GM21825 (cell line): ENCODE measurements around the gene EDN3.

Experiments
- ATAC-seq: cut with Tn5 transposase; IDR thresholded peaks from one replicate; pipeline ENCODE4 v1.9.1; 2021; ENCODE audit warnings: mild to moderate bottlenecking, moderate library complexity; ENCODE audit not compliant: unreplicated experiment

EDN3 gene

DNA sequence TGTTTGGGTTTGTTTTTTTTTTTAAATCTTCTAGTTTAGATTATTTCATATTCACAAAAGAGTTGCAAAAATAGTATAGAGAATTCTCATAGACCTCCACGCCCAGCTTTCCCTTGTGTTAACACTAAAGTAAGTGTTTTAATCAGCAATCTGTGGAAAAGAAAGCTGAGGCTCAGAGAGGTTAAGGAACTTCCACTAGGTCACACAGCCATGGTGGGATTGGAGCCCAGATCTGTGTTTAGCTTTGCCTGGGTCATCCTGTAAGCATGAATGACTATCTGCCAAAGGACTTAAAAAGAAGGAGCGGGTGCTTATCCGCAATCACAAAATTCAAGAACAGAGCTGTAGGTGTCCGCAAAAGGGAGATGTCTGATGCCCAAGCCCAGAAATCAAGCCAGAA, 60.5 kb downstream of the EDN3 start:
- ATAC-seq = no peak

DNA sequence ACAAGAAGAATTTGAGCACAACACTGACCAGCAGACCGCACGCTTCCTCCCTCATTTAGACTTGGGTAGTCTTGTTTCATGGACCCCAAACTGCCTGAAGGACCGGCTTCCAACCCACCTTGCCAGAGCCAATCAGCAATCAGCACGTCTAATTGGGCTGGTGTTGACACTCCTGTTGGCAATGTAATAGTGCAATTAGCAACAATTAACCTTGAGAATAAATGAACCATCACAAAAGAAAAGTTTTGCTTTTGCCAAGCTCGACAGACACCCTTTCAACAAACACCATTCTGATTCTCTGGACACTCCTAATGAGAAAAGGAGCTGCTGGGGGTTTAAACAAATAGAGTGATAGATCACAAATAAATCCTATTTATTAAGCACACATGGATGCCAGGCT, 61.0 kb downstream of the EDN3 start:
- no peak for ATAC-seq

DNA sequence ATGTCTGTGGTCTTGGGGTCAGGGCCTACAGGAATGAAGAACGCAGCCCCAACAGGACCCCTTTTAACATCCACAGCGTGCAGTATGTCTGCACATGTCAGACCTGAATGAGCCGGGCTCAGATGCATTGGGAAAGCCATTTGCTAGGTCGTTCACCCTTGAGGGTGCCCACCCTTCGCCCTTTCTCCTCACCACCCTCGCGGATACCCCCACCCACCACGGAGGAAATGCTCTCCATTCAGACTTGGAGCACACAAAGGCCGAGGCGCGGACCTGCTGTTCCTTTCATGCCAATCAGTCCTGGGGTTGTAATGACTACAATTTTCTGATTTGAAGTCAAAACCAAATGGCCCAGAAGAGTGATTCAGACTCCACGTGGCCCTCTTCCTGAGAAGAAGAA, 62.7 kb downstream of the EDN3 start:
- no peak for ATAC-seq

DNA sequence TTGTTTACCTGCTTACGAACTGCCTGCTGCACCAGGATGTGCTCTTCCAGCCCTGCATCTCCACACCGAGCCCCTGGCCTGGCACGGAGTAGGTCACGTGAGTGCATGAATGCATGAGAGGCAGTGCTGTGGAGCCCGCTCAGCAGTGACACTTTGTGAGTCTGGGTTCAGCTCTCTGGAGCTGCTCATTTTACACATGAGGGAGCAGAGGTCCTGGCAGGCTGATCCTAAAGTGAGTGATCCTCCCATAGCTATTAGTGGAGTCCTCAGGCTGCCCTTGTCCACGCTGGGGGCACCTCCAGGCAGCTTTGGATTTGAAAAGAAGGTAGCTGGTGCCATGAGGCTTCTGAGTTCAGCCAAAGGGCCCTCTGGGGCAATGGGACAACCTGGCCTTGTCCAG, 64.2 kb downstream of the EDN3 start:
- ATAC-seq = no peak

DNA sequence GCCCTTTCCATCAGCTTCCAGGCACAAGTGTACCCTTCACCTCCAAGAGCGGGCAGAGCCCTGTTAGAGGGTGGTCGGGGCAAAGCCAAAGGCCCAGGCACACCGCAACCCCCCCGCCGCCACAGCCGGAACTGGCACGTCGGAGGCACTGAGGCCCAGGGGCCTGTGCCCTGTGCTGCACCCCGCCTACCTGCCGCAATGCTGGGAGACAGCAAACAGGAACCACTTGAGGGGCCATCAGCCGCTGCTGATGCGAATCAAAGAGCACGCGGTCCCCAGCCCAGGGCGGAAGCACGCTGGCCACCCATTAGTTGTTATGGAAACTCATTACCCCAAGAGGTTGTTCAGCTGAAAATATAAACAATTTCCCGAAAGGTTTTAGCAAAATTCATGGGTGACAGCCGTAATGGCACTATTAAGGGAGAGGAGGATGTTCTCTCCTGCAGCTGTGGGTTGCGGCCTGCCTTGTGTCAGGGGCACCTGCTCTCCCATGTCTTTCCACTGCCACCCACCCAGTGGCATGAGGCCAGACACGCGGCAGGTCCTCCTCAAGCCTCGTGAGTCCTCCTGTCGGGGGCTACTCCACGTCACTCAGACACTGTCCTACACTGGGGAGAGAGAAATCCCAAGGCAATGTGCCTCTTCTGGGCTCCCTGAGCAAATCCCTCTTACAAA, 65.3 kb downstream of the EDN3 start:
- no peak for ATAC-seq

DNA sequence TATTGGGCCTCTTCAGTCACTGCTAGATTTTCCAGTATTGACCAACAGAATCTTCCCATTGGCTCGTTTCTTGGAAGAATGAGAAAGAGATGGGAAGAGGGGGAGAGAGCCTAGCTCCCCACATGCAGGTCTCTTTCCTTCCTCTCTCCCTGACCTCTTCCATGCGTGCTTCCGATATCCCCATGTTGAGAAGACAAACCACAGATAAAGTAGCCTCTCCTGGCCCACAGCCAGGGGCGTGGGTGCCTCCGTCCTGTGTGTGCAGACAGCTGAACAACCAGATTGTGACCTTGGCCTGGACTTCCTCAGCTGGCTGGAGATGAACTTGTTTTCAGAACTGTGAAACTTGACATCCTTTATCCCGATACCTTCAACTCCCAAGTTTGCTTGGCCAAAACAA, 71.0 kb downstream of the EDN3 start:
- ATAC-seq = no peak

DNA sequence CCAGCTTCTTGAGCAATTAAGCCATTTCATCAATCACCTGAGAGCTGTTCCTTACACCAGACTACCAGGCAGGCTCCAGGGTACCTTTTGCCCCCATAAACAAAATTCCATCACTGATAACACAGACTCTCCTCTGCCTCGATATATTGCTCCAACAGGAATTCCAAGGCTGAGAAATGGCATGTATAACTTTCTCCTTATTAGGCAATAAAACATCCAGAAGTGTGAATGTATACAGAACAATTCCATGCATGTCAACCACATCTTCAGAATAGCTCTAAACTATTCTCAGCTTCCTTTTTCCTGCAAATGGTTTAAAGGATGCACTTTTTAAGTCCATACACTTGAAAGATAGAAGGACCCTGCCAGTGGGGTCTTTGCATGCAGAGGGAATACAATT, 73.8 kb downstream of the EDN3 start:
- ATAC-seq = no peak

DNA sequence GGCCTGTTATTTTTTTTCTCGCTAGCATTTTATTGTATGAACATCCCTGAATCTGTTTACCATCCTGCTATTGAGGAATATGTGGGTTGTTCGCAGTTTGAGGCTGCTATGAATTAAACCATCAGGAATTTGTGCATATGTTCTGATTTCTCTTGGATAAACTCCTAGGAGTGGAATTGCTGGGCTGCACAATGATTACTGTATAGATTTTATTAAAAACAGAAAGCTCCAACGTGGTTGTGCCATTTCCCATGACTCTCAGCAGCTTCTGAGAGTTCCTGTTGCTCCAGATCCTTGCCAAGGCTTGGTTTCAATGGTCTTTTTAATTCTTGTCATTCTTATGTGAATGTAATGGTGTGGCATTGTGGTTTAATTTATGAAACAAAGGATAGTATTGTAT, 75.1 kb downstream of the EDN3 start:
- no peak for ATAC-seq
